ENCODE measurements around the gene NXT1.

The NXT1 gene

DNA sequence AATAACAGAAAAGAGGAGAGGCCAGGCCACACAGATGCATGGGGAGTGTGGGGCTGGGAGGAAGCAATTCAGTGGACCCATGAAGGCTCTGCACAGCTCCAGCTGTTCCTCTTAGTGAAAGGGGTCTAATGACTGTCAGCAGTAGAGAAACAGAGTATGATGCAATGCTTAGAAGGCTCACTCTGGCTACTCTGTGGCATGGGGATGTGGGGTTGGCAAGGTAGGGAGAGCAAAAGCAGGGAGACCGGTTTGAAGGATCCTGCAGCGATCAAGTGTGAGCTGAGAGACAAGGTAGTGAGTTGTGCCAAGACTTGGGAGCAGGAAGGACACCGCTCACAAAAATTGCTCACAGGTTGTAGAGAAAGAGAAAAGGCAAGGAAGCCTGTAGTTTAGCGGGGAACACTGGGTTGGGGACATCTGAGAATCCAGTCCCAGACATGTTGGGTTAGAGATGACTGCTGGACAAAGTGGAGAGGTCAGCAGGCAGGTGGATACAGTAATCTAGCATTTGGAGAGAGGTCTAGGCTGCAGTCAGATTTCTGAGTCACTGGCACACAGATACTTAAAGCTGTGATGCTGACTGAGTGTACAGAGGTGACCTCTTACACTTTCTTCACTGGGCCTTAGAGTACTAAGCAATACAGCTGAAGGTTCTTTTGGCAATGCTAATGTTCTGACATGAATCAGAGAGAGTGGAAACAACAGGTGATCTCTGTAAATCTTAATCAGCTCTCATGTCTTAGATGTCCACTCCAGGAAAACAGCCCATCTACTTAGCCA lies 43.6 kb downstream of the NXT1 start:
- FAIRE-seq, result no peak

- FAIRE-seq, result no peak
Observed at GRCh38 chr20:23396950-23397627, 46.5 kb downstream of the NXT1 start.

GRCh38 chr20:23397961-23398360 lies 47.4 kb downstream of the NXT1 start:
- no peak for FAIRE-seq

GRCh38 chr20:23399568-23400241 lies 49.1 kb downstream of the NXT1 start:
- FAIRE-seq, result no peak

GRCh38 chr20:23401051-23401450 lies 50.5 kb downstream of the NXT1 start:
- no peak for FAIRE-seq

DNA sequence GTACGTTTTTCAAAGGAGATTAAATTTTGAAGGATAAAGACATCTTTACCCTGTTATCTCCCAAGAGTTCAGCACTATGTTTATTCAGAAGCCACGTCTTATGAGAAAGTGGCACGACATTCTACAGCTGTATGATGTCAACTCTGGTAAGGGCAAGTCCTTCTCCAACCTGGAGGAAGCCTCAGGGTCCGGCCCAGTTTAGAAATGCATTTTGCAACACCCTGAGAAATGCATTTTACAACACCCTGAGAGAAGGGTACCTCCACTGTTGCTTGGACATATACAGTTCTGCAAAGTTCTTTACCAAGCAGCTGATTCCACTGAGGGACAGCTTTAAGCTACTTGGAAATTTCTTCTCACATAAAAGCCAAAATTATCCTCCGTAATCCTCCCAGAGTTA lies 53.2 kb downstream of the NXT1 start:
- FAIRE-seq, result no peak

DNA sequence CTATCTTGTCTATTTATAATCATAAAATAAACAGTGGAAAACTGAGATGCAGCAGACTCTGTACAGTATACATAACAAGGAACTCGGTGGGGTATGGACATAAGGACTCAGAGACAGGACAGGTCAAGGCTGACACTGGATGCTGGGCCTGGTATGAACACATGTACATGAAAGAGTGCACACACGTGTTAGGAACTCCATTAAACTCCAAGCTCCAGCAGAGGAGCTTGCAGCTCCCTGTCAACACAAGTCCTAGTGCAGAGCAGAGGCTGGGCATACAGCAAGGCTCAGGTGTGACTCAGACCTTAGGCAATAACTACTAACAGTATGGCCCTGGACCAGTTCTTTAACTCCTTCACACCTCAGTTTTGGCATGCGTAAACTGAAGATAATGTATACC lies 53.6 kb downstream of the NXT1 start:
- no peak for FAIRE-seq

All from A204.1 (cell line).